Measurements from ENCODE around the gene OPCML. TPM values are rescaled to one million over a fixed set of nuclear protein-coding genes. Genes with fewer than 3 reads are reported as not detected.

The OPCML gene
- total RNA-seq, 1 experiment from 2014 or later, result not detected

DNA sequence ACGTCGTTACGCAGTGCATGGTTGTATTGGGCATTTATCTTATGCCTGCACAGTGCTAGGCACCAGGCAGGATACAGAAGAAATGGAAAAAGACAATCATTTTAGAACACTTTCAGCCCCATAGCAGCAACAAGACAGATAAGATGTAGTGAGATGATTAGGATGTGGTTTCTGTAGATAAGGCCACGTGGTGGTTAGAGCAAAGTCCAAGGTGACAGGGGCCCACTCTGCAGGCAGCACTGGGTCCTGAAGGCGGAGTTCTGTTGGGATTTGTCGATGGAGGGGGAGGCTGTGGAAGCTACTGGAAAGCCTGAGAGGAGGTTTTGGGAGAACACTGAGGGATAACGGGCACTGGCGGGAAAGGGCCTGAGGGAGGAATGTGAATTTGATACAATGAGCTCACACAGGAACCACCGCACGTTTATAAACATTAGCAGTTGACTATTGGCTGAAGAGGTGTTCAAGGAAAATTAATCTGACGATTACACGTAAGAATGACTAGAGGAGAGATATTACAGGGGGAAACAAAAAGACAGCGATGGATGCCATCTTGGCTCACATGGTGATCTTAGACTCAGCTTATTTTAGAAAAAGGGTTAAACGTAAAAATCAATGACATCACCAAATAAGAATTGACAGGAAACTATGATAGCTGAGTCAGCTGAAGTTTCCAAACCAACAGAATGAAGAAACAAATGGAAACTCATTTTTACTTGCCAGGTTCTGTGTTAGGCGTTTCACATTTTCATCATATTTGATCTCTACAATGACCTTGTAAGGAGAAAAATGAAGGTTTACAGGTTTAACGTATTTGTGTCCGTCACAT lies 551.0 kb downstream of the OPCML start:
- no peaks in the 10 kb centered on the region for H3K36me3 ChIP-seq (ENCODE audit: control insufficient read depth, insufficient read depth, low read length)
- intact Hi-C loops (cut with micrococcal nuclease; ENCODE audit: unreplicated experiment), result no loop called here
- H3K4me1 ChIP-seq, result peaks cover 21% of the 10 kb centered on the region
- ChIA-PET POLR2A (no interaction called here), CTCF (no interaction called here)
- Mint-ChIP-seq H3K27ac (ENCODE audit: unreplicated experiment) (peak overlapping the region; percentile 10), H3K9me3 (ENCODE audit: unreplicated experiment) (peaks cover 19% of the 10 kb centered on the region), H3K4me1 (ENCODE audit: low read depth, unreplicated experiment) (peaks cover 11% of the 10 kb centered on the region), H3K36me3 (ENCODE audit: insufficient read depth, unreplicated experiment) (no peaks in the 10 kb centered on the region), H3K27me3 (ENCODE audit: insufficient read depth, unreplicated experiment) (peaks cover 7% of the 10 kb centered on the region), H3K4me3 (ENCODE audit: unreplicated experiment) (no peak overlapping the region)
- no TSS peak for BruUV-seq (replicated peaks)
- no peaks in the 10 kb centered on the region for H3K27me3 ChIP-seq (replicated peaks; ENCODE audit: control insufficient read depth, insufficient read depth, low read length)
- TF ChIP-seq, protein P1, sequence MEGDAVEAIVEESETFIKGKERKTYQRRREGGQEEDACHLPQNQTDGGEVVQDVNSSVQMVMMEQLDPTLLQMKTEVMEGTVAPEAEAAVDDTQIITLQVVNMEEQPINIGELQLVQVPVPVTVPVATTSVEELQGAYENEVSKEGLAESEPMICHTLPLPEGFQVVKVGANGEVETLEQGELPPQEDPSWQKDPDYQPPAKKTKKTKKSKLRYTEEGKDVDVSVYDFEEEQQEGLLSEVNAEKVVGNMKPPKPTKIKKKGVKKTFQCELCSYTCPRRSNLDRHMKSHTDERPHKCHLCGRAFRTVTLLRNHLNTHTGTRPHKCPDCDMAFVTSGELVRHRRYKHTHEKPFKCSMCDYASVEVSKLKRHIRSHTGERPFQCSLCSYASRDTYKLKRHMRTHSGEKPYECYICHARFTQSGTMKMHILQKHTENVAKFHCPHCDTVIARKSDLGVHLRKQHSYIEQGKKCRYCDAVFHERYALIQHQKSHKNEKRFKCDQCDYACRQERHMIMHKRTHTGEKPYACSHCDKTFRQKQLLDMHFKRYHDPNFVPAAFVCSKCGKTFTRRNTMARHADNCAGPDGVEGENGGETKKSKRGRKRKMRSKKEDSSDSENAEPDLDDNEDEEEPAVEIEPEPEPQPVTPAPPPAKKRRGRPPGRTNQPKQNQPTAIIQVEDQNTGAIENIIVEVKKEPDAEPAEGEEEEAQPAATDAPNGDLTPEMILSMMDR (IDR thresholded peaks at IDR 0.05; ENCODE audit: insufficient read depth in 1 of 2, low read depth in 1 of 2, low read length in 1 of 2, severe bottlenecking in 1 of 2, unreplicated experiment in 1 of 2), result no peak
- no peaks in the 10 kb centered on the region for H3K9me3 ChIP-seq
- no peak overlapping the region for H3K4me3 ChIP-seq (ENCODE audit: low read depth, low read length)
- peak; percentile 60 to 73 for DNase-seq

- H3K36me3 Mint-ChIP-seq (ENCODE audit: insufficient read depth, unreplicated experiment), result no peaks in the 10 kb centered on the region
- H3K27ac Mint-ChIP-seq (ENCODE audit: unreplicated experiment), result peak overlapping the region; percentile 10
- peaks cover 5% of the 10 kb centered on the region for H3K27me3 Mint-ChIP-seq (ENCODE audit: insufficient read depth, unreplicated experiment)
- H3K36me3 ChIP-seq (ENCODE audit: control insufficient read depth, insufficient read depth, low read length), result no peaks in the 10 kb centered on the region
- no TSS peak for BruUV-seq (replicated peaks)
- H3K4me3 ChIP-seq (ENCODE audit: low read depth, low read length), result no peak overlapping the region
- TF ChIP-seq, protein P1 (IDR thresholded peaks at IDR 0.05; ENCODE audit: insufficient read depth in 1 of 2, low read depth in 1 of 2, low read length in 1 of 2, severe bottlenecking in 1 of 2, unreplicated experiment in 1 of 2), result no peak
- intact Hi-C loops (cut with micrococcal nuclease; ENCODE audit: unreplicated experiment), result no loop called here
- CTCF ChIA-PET, result no interaction called here
- no peaks in the 10 kb centered on the region for H3K27me3 ChIP-seq (replicated peaks; ENCODE audit: control insufficient read depth, insufficient read depth, low read length)
- no peaks in the 10 kb centered on the region for H3K9me3 ChIP-seq
- peak; percentile 55 to 57 for DNase-seq
- H3K4me3 Mint-ChIP-seq (ENCODE audit: unreplicated experiment), result no peak overlapping the region
- POLR2A ChIA-PET, result no interaction called here
- peaks cover 11% of the 10 kb centered on the region for H3K4me1 Mint-ChIP-seq (ENCODE audit: low read depth, unreplicated experiment)
- H3K4me1 ChIP-seq, result peaks cover 21% of the 10 kb centered on the region
- H3K9me3 Mint-ChIP-seq (ENCODE audit: unreplicated experiment), result peaks cover 19% of the 10 kb centered on the region
Measured at GRCh38 chr11:132980670-132981069, 551.6 kb downstream of the OPCML start.

DNA sequence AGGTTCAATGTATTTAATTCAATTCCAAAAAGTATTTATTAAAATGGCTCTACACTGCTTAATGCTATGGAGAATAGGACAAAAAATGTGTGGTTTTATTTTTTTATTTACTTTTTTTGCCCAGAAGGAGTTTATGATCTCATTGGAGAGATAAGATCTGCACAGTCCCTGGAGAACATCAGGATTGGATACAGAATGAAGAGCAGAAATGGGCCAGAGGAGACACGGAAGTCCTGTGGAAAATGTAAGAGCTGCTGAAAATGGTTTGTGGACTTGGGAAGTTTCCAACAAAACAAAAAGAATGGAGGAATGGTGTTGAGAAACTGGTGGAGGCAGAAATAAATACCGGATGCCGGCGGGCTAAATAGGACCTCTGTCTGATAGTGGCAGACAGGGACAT lies 554.6 kb downstream of the OPCML start:
- no TSS peak for BruUV-seq (replicated peaks)
- H3K9me3 ChIP-seq, result no peaks in the 10 kb centered on the region
- CTCF ChIA-PET, result no interaction called here
- TF ChIP-seq, protein P1 (IDR thresholded peaks at IDR 0.05; ENCODE audit: insufficient read depth in 1 of 2, low read depth in 1 of 2, low read length in 1 of 2, severe bottlenecking in 1 of 2, unreplicated experiment in 1 of 2), result no peak
- no peaks in the 10 kb centered on the region for H3K36me3 ChIP-seq (ENCODE audit: control insufficient read depth, insufficient read depth, low read length)
- POLR2A ChIA-PET, result no interaction called here
- Mint-ChIP-seq H3K36me3 (ENCODE audit: insufficient read depth, unreplicated experiment) (no peaks in the 10 kb centered on the region), H3K27ac (ENCODE audit: unreplicated experiment) (no peak overlapping the region), H3K27me3 (ENCODE audit: insufficient read depth, unreplicated experiment) (no peaks in the 10 kb centered on the region), H3K4me3 (ENCODE audit: unreplicated experiment) (no peak overlapping the region), H3K9me3 (ENCODE audit: unreplicated experiment) (peaks cover 35% of the 10 kb centered on the region), H3K4me1 (ENCODE audit: low read depth, unreplicated experiment) (peaks cover 11% of the 10 kb centered on the region)
- no peak for DNase-seq
- H3K4me1 ChIP-seq, result peaks cover 21% of the 10 kb centered on the region
- H3K4me3 ChIP-seq (ENCODE audit: low read depth, low read length), result no peak overlapping the region
- intact Hi-C loops (cut with micrococcal nuclease; ENCODE audit: unreplicated experiment), result no loop called here
- no peaks in the 10 kb centered on the region for H3K27me3 ChIP-seq (replicated peaks; ENCODE audit: control insufficient read depth, insufficient read depth, low read length)
